Measurements from ENCODE around the gene TSEN54.

GRCh38 chr17:75549246-75550138, 33.2 kb downstream of the TSEN54 start:
- TF ChIP-seq POLR2A (IDR thresholded peaks at IDR 0.05; ENCODE audit: low read length) (no peak), GATA1 (IDR thresholded peaks at IDR 0.05; ENCODE audit: low read depth, low read length) (no peak)

Data from erythroblast (primary cell).